Immature natural killer cell (primary cell): ENCODE measurements around the gene ZBED4. TPM values are rescaled to one million over a fixed set of nuclear protein-coding genes. Genes with fewer than 3 reads are reported as not detected.

Experiments used
- DNase-seq, 3 donors: peaks; one replicate each; pipeline ENCODE4 v3.0.0; 2022; ENCODE audit warnings: mixed read lengths in 1 of 3
- H3K27ac Mint-ChIP-seq, 6 donors: one replicate each; pipeline ENCODE4 v1.8.0; 2020; ENCODE audit warnings: mixed read lengths in 6 of 6, mild to moderate bottlenecking in 5 of 6, inconsistent platforms in 4 of 6, moderate library complexity in 3 of 6
- H3K27me3 Mint-ChIP-seq, 3 donors: one replicate each; pipeline ENCODE4 v1.8.0; 2020 to 2021; ENCODE audit warnings: low read depth in 3 of 3, mild to moderate bottlenecking in 3 of 3, mixed read lengths in 3 of 3, moderate library complexity in 3 of 3, inconsistent platforms in 1 of 3
- H3K36me3 Mint-ChIP-seq, 3 donors: one replicate each; pipeline ENCODE4 v1.8.0; 2020; ENCODE audit warnings: mixed read lengths in 3 of 3, inconsistent platforms in 2 of 3, mild to moderate bottlenecking in 2 of 3
- H3K4me1 Mint-ChIP-seq, 2 donors: one replicate each; pipeline ENCODE4 v1.8.0; 2020; ENCODE audit warnings: inconsistent platforms in 2 of 2, mild to moderate bottlenecking in 2 of 2, mixed read lengths in 2 of 2, moderate library complexity in 1 of 2
- H3K4me3 Mint-ChIP-seq, 5 donors: one replicate each; pipeline ENCODE4 v1.8.0; 2020; ENCODE audit warnings: mild to moderate bottlenecking in 5 of 5, mixed read lengths in 5 of 5, inconsistent platforms in 3 of 5, moderate library complexity in 3 of 5
- H3K9me3 Mint-ChIP-seq, 6 donors: one replicate each; pipeline ENCODE4 v1.8.0; 2020; ENCODE audit warnings: mild to moderate bottlenecking in 6 of 6, mixed read lengths in 6 of 6, inconsistent platforms in 4 of 6, moderate library complexity in 3 of 6
- polyA plus RNA-seq, 3 donors: library from polyadenylated mRNA; unstranded; fragments of 300-500 nt; fragmentation: Illumina TruSeq; gene quantifications; one replicate each; pipeline ENCODE4 v1.2.3, GENCODE V29; 2021

The ZBED4 gene
- polyA plus RNA-seq, 3 donors from 2014 or later: 4.1 to 9.7 (median 4.6) TPM

DNA sequence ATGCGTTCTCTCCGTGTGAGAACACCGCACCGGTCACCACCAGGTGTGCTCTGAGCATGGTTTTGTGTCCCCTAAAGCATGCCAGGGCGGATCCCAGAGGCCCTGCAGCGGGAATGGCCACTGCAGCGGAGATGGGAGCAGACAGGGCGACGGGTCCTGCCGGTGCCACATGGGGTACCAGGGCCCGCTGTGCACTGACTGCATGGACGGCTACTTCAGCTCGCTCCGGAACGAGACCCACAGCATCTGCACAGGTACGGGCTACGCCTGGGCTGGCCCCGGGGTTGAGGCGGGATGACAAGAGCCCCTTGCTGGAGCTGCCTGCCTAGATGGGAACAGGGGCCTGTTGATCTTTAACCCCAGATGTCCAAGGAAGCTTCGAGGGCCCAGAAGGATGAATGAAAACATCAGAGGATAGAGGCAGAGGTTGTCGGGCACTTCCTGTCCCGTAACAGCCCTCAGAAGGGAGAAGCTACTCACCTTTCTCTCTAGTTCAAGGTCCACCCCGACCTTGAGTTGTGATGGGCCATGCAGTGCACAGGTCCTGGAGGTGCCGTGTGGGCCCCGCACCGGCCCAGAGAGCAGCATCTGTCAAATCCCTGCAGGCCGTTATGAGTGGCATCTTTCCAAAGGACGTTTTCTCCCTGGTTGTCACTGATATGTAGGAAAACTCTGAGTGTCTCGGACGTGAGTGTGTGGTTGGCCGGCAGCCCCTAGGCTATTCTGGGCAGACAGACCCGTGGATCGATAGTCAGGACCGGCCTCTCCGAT lies 68.0 kb downstream of the ZBED4 start:
- H3K27ac Mint-ChIP-seq: no peak overlapping the region
- H3K9me3 Mint-ChIP-seq: no peaks in the 10 kb centered on the region
- peaks cover 7 to 8% (median 7%) of the 10 kb centered on the region in 3 donors for H3K27me3 Mint-ChIP-seq
- DNase-seq: no peak
- H3K4me1 Mint-ChIP-seq: peaks cover 32 to 36% of the 10 kb centered on the region in 2 donors
- no peak overlapping the region for H3K4me3 Mint-ChIP-seq
- peaks cover 3 to 16% (median 11%) of the 10 kb centered on the region in 3 donors for H3K36me3 Mint-ChIP-seq

DNA sequence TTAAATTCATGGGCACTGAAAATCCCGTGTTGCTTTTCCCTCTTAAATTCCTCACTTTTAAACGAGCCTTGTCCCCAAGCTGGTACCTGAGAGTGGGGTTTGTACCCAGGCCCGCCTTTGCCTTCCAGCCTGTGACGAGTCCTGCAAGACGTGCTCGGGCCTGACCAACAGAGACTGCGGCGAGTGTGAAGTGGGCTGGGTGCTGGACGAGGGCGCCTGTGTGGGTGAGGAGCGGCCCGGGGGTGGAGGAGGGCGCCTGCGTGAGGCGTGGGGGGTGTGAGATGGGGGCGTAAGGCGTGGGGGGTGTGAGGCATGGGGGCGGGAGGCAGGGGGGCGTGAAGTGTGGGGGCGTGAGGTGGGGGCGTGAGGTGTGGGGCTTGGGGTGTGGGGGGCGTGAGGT lies 68.8 kb downstream of the ZBED4 start:
- peaks cover 28 to 30% of the 10 kb centered on the region in 2 donors for H3K4me1 Mint-ChIP-seq
- DNase-seq: no peak
- no peak overlapping the region for H3K4me3 Mint-ChIP-seq
- H3K9me3 Mint-ChIP-seq: no peaks in the 10 kb centered on the region
- H3K27ac Mint-ChIP-seq: no peak overlapping the region
- peaks cover 3 to 16% (median 11%) of the 10 kb centered on the region in 3 donors for H3K36me3 Mint-ChIP-seq
- peaks cover 8 to 12% (median 8%) of the 10 kb centered on the region in 3 donors for H3K27me3 Mint-ChIP-seq

DNA sequence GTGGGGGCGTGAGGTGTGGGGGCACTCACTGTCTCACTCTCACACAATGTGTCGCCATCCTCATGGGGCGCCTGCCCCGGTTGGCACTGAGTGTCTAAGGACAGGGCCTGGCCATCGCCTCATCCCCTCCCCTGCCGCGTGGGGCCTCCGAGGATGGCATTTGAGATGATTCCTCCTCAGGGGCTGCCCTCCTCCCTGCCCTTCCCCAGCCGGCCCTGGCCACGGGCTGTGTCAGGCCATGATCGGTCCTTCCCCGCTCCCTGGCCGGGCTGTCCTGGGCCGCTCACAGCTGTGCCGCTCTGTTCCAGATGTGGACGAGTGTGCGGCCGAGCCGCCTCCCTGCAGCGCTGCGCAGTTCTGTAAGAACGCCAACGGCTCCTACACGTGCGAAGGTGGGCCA lies 69.3 kb downstream of the ZBED4 start:
- no peak overlapping the region for H3K27ac Mint-ChIP-seq
- no peaks in the 10 kb centered on the region for H3K9me3 Mint-ChIP-seq
- peaks cover 8 to 14% (median 8%) of the 10 kb centered on the region in 3 donors for H3K27me3 Mint-ChIP-seq
- peaks cover 3 to 16% (median 11%) of the 10 kb centered on the region in 3 donors for H3K36me3 Mint-ChIP-seq
- peaks cover 26 to 28% of the 10 kb centered on the region in 2 donors for H3K4me1 Mint-ChIP-seq
- no peak for DNase-seq
- H3K4me3 Mint-ChIP-seq: no peak overlapping the region

DNA sequence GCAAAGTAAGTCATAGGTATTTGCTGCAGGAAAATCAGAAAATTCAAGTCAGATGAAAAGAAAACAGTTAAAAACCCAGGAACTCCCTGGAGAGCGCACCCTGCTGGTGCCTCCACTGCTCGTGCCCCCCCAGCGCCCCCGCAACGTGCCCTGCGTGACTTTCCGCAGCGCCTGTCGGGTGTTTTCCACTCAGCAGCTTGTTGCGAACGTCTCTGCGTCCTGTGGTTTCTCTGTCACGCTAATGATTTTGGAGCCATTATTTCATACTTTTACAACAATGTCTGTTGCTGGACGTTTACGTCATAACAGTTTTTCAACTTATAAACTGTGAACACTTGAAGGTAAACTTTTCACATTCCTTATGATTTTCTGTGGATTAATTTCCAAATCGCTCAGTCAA lies 69.8 kb downstream of the ZBED4 start:
- H3K4me1 Mint-ChIP-seq: peaks cover 26 to 28% of the 10 kb centered on the region in 2 donors
- DNase-seq: no peak

DNA sequence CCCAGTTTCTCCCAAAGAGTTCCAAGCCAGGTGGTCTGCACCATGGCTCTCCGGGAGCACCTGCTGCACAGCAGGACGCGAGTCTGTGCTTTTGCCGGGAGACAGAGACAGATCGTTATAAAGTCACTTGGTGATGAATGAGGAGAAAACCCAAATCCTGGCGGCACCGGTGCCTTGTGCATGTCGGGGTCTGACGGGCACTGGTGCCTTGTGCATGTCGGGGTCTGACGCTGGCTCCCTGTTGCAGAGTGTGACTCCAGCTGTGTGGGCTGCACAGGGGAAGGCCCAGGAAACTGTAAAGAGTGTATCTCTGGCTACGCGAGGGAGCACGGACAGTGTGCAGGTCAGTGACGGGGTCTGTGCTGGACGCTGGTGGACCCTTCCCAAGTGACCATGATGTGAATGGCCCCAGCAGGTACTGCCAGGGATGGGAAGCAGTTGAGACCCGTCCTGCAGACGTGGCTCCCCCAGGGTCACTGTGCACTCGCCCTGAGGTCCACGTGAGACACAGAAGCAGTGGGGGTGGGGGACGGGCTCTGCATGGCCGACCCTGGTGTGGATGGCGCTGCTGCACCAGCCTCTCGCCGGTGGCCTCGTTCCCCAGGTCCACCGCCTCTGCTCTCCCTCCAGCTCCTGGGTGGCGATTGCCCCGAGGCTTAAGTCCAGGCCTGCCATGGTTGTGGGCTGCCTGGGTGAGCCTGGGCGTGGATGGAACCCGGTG lies 70.6 kb downstream of the ZBED4 start:
- H3K4me3 Mint-ChIP-seq: no peak overlapping the region
- H3K9me3 Mint-ChIP-seq: no peaks in the 10 kb centered on the region
- H3K27ac Mint-ChIP-seq: no peak overlapping the region
- H3K27me3 Mint-ChIP-seq: peaks cover 8 to 14% (median 8%) of the 10 kb centered on the region in 3 donors
- H3K36me3 Mint-ChIP-seq: peaks cover 3 to 16% (median 11%) of the 10 kb centered on the region in 3 donors
- DNase-seq: no peak
- H3K4me1 Mint-ChIP-seq: peaks cover 26 to 28% of the 10 kb centered on the region in 2 donors

More for the DNA sequence above, 69.8 kb downstream of the ZBED4 start:
- H3K27ac Mint-ChIP-seq: no peak overlapping the region
- H3K4me3 Mint-ChIP-seq: no peak overlapping the region
- H3K27me3 Mint-ChIP-seq: peaks cover 8 to 14% (median 8%) of the 10 kb centered on the region in 3 donors
- H3K36me3 Mint-ChIP-seq: peaks cover 3 to 16% (median 11%) of the 10 kb centered on the region in 3 donors
- no peaks in the 10 kb centered on the region for H3K9me3 Mint-ChIP-seq

DNA sequence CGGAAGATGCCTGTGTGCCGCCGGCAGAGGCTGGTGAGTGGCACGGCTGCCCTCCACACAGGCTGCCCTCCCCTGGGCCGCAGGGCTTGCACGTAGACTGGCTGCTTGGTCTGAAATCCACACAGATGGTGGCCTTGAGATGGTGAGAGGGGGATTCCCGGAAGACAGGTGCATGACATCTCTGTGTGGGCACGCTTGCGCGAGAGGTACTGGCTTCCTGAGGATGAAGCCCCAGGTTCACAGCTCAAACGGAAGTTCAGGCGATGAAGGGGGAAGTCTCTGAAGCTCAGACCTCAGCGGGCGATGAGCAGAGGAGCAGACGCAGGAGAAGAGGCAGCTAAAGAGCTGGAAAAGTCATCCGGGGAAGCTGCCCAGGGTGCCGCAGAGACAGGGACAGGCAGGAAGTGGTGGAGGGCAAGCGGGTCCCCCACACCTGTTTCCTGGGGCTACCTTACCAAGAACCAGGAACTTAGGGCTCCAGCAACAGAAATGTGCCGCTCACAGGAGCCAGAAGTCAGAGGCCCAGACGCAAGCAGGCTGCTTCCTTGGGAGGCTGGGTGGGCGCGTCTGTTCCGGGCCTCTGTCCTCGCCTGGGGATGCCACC lies 72.0 kb downstream of the ZBED4 start:
- Mint-ChIP-seq H3K36me3 (peaks cover 3 to 16% (median 11%) of the 10 kb centered on the region in 3 donors), H3K9me3 (no peaks in the 10 kb centered on the region), H3K4me3 (peak overlapping the region; percentile 66 to 87 (median 74)), H3K27ac (peak overlapping the region; percentile 86 to 94 (median 90)), H3K27me3 (peaks cover 6 to 14% (median 8%) of the 10 kb centered on the region in 3 donors), H3K4me1 (peaks cover 16 to 20% of the 10 kb centered on the region in 2 donors)
- DNase-seq: peak; percentile 56 to 65 (median 62)

DNA sequence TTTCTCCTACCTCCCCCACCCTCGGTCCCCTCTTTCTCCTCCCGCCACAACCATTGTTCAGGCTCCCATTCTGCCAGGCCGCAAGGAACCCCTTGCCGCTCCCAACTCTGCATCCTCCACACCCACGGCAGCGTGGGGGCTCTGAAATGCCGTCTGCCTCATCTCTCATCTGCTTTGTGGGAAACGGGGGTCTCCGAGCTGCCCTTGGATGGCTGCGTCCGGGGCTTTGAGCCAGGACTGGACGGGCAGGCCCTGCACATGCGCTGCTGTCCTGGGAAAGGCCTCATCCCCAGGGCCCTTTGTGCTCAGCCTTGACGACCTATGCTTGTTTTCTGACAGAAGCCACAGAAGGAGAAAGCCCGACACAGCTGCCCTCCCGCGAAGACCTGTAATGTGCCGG lies 73.3 kb downstream of the ZBED4 start:
- peak overlapping the region in 1 of 6 donors; percentile 74 for H3K27ac Mint-ChIP-seq
- peaks cover 22 to 26% of the 10 kb centered on the region in 2 donors for H3K4me1 Mint-ChIP-seq
- H3K36me3 Mint-ChIP-seq: peaks cover 3 to 16% (median 11%) of the 10 kb centered on the region in 3 donors
- no peak for DNase-seq
- H3K4me3 Mint-ChIP-seq: no peak overlapping the region
- H3K9me3 Mint-ChIP-seq: no peaks in the 10 kb centered on the region
- peaks cover 6 to 14% (median 8%) of the 10 kb centered on the region in 3 donors for H3K27me3 Mint-ChIP-seq

DNA sequence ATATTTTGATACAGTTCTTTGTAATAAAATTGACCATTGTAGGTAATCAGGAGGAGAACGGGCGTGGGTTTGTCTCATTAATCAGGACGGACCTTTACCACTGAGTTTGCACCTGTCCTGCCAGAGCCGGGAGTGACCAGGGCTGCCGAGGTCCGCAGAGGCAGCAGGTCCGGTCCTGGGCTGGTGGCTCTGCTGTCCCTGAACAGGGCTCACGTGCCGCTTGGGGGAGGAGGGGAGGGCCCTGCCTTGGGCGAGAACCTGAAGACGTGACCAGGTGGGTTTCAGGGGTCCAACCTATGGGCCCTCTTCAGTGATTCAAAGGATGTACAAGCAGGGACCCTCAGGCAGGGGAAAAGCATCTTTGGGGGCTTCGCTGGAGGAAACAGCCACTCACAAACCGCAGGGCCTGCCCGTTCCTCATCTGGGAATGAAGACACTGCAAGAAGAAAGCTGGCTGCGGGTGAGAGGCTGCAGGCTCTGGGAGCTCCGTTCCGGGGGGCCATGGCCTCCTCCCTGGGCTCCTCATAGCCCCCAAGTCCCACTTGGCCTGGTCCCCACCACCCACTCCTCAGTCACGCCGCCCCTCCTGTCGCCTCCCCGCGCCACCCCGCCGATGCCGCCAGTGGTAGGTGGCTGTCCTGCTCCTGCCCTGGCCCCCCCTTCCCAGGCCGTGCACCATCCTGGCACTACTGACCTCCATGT lies 74.0 kb downstream of the ZBED4 start:
- no peak for DNase-seq
- Mint-ChIP-seq H3K27me3 (peaks cover 6 to 14% (median 8%) of the 10 kb centered on the region in 3 donors), H3K36me3 (peaks cover 3 to 16% (median 8%) of the 10 kb centered on the region in 3 donors), H3K27ac (peak overlapping the region in 2 of 6 donors; percentile 74), H3K4me1 (peaks cover 22 to 26% of the 10 kb centered on the region in 2 donors), H3K9me3 (no peaks in the 10 kb centered on the region), H3K4me3 (peak overlapping the region in 1 of 5 donors; percentile 23)

DNA sequence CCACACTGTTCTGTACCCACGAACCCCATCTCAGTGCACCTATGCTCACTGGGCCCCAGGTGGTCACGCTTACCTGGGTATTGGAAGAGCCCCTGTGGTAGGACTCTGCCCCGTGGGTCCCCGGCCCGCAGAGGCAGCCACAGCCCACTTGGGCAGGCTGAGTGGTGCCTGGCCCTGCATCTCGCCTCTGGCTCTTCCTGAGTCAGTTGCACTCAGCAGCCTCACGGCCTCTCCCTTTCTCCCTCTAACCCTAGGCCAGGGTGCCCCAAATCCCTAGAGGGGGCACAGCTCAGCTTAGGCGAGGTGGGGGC lies 74.5 kb downstream of the ZBED4 start:
- Mint-ChIP-seq H3K36me3 (peaks cover 3 to 16% (median 7%) of the 10 kb centered on the region in 3 donors), H3K4me3 (no peak overlapping the region), H3K4me1 (peaks cover 26 to 30% of the 10 kb centered on the region in 2 donors), H3K9me3 (no peaks in the 10 kb centered on the region), H3K27me3 (peaks cover 6 to 14% (median 8%) of the 10 kb centered on the region in 3 donors), H3K27ac (no peak overlapping the region)
- DNase-seq: no peak

DNA sequence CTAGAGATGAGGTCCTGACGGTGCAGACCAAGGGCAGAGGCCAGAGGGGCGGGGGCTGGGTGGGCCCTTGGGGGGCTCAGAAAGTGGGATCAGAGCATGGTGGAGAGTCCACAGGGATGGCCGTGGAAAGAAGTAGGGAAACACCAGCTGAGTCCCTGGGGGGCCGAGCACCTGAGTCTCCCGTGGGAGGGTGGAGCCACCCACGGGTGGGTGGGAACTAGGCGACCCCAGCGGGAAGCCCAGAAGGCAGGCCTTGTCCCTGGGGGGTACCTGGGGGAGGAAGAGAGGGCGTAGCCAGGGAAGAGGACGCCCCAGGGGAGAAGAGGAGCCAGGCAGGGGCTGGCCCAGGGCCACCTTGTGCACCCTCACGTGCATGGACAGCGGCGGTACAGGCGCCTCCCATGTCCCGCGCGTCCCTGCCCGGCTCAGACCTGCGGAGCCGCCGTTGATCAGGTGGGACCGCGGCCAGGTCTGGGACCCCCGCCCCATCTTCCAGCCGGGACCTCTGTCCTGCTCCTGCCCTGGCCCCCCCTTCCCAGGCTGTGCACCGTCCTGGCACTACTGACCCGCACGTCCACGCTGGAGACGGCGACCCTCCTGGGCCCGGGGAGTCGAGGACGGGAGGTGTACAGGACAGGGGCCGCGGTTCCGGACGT lies 75.0 kb downstream of the ZBED4 start:
- H3K4me1 Mint-ChIP-seq: peaks cover 28 to 32% of the 10 kb centered on the region in 2 donors
- H3K27ac Mint-ChIP-seq: no peak overlapping the region
- no peak overlapping the region for H3K4me3 Mint-ChIP-seq
- no peaks in the 10 kb centered on the region for H3K9me3 Mint-ChIP-seq
- peaks cover 2 to 12% (median 3%) of the 10 kb centered on the region in 3 donors for H3K36me3 Mint-ChIP-seq
- no peak for DNase-seq
- H3K27me3 Mint-ChIP-seq: peaks cover 6 to 14% (median 8%) of the 10 kb centered on the region in 3 donors

DNA sequence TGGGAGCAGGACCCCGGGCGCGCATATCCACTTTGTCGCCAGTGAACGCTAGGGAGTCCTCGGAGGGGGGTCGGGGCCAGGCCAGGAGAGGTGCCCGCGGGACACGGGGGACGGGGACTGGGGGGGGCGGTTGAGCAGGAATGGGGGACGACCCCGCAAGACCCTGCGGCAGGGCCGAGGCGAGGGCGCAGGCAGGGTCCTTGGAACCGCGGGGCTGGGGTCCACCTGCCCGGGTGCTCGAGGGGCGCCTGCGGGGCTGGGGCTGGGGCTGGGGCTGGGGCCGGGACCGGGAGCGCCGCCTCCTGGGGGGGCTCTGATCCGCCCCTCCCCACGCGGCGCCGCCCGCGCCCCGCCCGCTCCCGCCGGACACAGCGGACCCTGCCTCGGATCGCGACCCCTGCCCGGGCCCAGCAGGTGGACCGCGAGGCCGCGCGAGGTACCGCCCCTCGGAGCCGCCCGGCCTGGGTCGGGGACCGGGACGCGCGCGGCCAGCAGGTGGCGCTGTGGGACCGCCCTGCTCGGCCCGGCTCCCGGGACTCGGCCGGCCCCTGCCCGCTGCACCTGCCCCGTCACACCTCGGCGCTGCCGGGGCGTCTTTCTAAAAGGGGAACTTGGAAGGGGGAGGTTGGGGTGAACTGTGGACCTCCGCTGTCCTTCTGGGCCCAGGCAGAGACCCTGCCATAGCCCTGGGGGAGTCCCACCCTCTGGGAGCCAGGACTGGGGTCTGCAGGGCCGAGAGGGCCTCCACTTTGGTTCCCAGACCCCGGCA lies 75.8 kb downstream of the ZBED4 start:
- no peak overlapping the region for H3K4me3 Mint-ChIP-seq
- no peak overlapping the region for H3K27ac Mint-ChIP-seq
- peaks cover 6 to 14% (median 7%) of the 10 kb centered on the region in 3 donors for H3K27me3 Mint-ChIP-seq
- peaks cover 28 to 34% of the 10 kb centered on the region in 2 donors for H3K4me1 Mint-ChIP-seq
- no peaks in the 10 kb centered on the region for H3K9me3 Mint-ChIP-seq
- peaks cover 0 to 12% (median 3%) of the 10 kb centered on the region in 3 donors for H3K36me3 Mint-ChIP-seq
- DNase-seq: peak; percentile 74 to 78 (median 77)

DNA sequence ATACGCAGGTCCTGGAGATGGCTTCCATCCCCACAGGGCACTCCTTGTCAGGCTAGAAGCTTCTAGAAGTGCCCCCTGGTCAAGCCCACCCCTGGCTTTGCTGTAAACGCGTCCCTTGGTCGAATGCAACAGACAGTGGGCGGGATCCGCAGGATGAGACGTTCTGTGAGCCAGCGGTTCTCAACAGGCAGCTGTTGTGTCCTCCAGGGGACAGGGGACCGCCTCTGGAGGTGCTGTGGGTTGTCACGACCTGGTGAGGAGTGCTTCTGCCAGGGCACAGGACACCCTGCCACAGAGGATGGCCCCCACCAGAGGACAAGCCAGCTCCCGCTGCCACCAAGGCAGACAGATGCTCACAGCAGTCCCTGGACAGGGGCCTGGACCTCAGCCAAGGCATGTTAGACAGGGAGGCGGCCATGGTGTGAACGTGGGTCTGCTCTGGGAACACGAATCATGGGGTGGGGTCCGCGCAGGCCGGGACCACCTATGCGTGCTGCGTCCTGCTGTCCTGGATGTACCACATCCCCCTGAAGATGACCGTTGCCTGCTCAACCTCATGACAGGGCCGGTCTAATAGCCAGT lies 76.4 kb downstream of the ZBED4 start:
- Mint-ChIP-seq H3K9me3 (no peaks in the 10 kb centered on the region), H3K36me3 (peaks cover 0 to 10% (median 2%) of the 10 kb centered on the region in 3 donors), H3K4me3 (no peak overlapping the region), H3K27me3 (peaks cover 5 to 13% (median 6%) of the 10 kb centered on the region in 3 donors), H3K27ac (no peak overlapping the region), H3K4me1 (peaks cover 26 to 33% of the 10 kb centered on the region in 2 donors)
- DNase-seq: no peak
